ENCODE measurements around the gene PURB.
A peak's percentile ranks its signal among the peaks of the same experiment; 100 is the strongest.
"Not testable (repeated sequence)": the region's sequence is repeated elsewhere in the genome, so short reads cannot be mapped to it uniquely, and the experiment has no call there.

The PURB gene

DNA sequence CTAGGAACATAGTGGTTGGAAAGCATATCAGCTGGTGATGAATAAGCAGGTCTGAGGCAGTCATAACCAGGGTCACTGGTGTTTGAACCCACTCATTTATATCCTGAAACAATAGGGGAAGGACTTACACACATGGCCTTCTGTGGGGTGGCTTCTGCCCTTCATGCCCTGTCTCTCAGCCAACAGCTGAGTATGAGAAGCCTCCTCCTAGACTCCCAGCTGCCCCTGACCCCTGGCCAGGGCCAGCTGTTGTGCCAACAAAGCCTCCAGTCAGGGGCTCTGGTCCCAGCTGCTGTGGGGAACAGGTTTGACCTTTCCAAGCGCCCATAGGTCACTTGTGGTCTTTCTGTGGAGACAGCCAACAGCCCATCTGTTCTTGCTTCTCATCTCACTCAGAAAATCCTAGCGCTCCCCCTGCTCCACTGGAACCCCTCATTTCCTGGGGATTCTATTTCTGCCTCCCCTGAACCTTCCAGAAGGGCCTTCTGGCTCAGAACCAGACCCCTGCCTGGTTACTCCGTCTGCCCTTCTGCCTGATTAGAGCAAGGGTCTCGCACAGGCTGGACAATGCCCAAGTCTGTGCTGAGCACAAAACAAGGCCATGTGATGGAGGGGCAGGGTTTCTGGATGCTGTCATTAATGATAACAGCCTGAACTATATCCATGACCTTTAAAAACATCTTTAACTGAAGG lies 9.7 kb upstream of the PURB start:
- in situ Hi-C loops (cut with MboI; ENCODE audit: low pct_unique_long_range_greater_than_20kb, low sequenced_read_pairs), result no loop called here
- DNase-seq, result no peak

DNA sequence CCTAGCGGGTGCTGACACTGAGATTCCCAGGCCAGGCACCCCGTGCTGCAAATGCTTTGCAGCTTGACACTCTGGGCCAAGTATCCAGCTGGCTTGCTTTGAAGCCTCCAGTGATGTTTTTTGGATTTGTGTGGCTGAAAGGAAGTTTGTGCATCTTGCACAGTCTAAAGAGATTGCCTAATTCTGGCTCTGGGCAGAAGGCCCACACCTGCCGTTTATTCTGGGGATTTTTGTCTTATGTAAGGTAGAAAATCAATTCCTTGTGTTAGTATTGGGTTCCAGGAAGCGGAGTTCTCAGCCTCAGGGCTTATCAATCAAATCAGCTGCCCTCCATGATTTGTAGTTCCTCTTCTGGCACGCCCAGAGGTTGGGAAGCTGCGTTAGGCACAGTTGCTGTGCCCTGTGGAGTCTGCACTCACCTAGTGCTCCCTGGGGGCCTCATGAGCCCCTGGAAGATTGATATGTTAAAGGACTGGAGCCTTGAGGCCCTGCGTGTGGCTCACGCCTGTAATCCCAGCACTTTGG lies 8.4 kb upstream of the PURB start:
- DNase-seq, result peak; percentile 40
- in situ Hi-C loops (cut with MboI; ENCODE audit: low pct_unique_long_range_greater_than_20kb, low sequenced_read_pairs), result no loop called here

DNA sequence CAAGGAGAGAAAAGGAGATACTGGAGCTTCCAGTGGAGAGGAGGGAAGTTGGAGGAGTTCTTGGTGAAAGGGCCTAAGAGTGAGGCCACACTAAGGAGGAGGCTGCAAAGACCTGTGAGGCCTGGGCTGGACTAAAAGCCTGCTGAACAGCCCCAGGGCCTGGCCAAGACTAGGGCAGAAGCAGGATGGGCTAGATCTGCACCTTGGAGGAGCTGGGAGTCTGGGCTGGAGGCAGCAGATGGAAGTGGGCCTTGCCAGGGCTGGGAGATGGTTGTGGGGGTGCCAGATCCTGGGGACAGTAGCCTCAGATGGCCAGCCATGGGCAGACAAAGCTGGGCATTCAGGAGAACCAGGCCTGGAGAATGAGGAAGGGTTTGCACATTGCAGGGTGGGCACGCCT lies 6.5 kb upstream of the PURB start:
- in situ Hi-C loops (cut with MboI; ENCODE audit: low pct_unique_long_range_greater_than_20kb, low sequenced_read_pairs), result no loop called here
- DNase-seq, result no peak

DNA sequence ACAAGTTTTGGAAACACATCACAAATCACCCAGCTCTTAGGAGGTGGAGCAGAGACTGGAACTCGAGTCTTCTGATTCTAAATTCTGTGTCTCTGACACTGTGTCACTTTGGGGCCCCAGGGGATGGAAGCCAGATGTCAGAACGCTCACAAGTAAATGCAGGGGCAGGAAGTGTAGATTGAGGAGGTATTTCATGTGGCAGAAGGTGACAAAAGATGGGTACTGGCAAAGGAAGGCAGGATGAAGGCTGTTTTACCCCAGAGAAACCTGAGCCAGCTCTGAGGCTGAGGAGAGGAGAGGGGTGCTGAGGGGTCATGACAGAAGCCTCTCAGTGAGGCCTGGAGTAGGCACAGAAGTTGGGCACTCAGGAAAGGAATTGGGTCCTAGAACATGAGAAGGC lies 6.0 kb upstream of the PURB start:
- no peak for DNase-seq
- in situ Hi-C loops (cut with MboI; ENCODE audit: low pct_unique_long_range_greater_than_20kb, low sequenced_read_pairs), result no loop called here

DNA sequence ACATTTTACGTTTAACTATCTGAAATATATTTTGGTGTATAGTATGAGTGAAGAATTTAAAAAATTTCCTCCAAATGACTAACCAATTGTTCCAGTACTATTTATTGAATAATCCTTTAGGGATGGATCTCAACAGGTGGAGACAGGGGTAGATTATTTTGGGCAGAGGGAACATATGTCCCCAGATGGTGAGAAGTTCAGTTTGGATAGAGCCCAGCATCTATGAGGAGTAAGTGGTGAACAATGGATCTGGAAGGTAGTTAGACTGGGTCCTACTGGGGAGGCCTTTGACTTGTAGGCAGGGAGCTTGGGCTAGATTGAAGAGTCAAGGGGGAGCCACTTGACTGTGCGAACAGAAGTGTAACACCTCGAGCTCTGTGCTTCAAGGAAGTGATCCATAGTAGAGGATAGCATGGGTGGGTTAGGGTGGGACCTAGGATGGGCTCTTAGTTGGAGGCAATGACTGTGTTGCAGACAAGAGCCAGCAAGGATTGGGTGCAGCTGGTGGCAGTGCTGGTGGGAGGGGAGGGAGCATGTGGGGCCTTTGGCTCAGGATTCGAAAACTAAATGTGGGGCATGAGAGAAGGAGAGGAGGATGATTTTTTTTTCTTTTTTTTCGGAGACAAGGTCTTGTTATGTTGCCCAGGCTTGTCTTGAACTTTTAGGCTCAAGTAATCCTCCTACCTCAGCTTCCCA lies 3.9 kb upstream of the PURB start:
- DNase-seq, result no peak
- in situ Hi-C loops (cut with MboI; ENCODE audit: low pct_unique_long_range_greater_than_20kb, low sequenced_read_pairs), result no loop called here

DNA sequence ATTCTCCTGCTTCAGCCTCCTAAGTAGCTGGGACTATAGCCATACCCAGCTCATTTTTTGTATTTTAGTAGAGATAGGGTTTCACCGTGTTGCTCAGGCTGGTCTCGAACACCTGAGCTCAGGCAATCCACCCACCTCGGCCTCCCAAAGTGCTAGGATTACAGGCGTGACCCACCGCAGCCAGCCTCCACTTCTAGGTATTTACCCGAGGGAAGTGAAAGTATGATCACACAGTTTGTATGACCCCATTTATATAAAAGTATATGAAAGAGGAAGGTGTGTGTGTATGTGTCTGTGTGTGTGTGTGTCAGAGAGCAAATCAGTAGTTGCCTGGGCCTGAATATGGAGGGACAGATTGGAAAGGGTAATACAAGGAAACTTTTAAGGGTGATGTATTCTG lies 2.0 kb upstream of the PURB start:
- in situ Hi-C loops (cut with MboI; ENCODE audit: low pct_unique_long_range_greater_than_20kb, low sequenced_read_pairs), result no loop called here
- no peak for DNase-seq

DNA sequence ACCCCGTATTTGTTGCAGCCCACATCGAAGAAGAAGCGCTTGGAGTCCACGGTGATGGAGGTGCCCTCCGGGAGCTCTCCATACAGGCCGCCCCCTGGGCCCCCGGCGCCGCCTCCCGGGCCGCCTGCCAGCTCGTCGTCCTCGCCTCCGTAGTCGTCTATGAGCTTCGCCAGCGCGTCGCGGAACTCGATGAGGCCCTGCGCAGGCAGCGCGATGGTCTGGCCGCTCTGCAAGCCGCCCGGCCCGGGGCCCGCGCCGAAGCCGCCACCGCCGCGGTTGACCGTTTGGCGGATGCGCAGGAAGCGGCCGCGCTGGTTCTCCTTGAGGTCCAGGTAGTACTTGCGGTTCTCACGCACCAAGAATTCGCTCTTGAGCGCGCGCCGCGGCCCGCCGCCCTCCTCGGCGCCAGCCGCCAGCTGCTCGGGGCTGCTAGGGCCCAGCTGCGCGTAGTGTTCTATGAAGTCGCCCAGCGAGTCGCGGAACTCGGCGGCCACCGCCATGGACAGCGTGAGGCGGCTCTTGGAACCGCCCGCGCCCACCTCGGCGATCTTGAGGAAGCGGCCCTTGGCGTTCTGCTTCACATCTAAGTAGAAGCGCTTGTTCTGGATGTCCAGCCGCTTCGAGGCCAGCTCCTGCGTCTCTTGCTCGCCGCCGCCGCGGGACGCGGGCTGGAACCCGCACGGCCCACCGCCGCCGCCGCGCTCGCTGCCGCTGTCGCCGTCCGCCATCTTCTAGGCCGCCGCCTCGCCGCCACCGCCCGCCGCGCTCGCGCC lies 523 bp downstream of the PURB start:
- DNase-seq, result peak; percentile 54
- in situ Hi-C loops (cut with MboI; ENCODE audit: low pct_unique_long_range_greater_than_20kb, low sequenced_read_pairs), result no loop called here

DNA sequence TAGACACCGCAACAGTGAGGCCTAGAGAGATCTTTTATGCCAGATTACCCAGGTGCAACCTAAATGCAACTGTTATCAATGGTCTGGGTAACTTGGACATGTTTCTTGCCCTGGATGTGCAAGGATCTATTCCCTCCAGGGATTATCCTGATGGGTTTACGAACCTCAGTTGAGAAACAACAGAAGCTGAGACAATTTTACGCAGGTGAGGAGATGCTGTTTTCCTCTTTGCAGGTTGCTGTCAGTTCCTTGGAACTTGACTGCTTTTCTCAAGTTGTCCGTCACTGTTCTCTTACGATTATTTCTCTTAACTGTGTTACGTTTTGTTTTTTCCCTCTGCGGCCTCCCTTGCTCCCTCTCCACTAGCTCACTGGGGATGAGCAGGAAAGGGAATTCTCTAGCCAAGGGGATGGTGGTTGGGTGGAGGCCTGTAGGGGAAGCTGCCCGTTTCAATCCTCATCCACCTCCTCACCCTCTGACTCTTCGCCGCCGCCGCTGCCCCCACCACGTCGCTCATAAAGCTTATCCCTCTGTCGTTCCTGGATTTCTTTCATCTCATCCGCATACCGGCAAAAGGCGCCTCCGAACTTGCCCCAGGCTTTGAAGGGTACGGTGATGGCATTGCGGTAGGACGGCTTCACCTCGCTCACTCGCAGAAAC lies 1.2 kb downstream of the PURB start:
- DNase-seq, result no peak
- in situ Hi-C loops (cut with MboI; ENCODE audit: low pct_unique_long_range_greater_than_20kb, low sequenced_read_pairs), result no loop called here

DNA sequence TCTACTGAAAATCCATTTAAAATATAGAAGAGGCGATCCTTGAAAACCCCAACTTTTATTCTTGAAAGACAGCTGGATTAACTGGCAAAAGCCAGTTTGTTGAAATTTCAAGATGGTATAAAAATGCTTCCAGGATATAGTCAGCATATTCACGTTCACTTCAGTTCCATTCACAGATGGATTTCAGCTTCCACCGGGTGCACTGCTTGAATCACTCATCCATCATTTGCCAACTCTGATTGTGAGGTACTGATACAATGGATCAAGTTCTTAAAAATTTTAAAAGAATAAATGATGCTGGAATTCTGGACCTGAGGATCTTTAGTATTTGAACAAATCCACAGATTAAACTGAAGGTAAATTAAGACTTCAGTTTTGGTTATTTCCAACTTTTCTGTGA lies 2.4 kb downstream of the PURB start:
- in situ Hi-C loops (cut with MboI; ENCODE audit: low pct_unique_long_range_greater_than_20kb, low sequenced_read_pairs), result no loop called here
- DNase-seq, result no peak

DNA sequence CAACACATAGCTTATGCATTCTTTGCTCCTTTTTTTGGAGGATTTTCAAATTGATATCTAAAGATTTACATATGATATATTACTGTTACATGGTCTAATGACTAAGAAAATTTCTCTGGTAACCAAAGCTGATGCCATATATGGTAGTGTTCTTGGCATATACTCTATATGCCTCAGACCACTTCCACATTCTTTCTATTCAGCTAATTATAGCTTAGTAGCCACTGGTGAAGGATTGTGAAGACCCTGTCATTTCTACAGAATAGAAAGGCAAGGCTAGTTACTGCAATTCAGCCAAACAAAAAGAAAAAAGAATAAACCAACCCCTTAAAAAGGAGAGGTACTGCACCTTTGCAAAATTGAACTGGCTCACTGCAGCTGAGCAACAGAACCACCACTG lies 3.7 kb downstream of the PURB start:
- in situ Hi-C loops (cut with MboI; ENCODE audit: low pct_unique_long_range_greater_than_20kb, low sequenced_read_pairs), result no loop called here
- peak; percentile 56 for DNase-seq

DNA sequence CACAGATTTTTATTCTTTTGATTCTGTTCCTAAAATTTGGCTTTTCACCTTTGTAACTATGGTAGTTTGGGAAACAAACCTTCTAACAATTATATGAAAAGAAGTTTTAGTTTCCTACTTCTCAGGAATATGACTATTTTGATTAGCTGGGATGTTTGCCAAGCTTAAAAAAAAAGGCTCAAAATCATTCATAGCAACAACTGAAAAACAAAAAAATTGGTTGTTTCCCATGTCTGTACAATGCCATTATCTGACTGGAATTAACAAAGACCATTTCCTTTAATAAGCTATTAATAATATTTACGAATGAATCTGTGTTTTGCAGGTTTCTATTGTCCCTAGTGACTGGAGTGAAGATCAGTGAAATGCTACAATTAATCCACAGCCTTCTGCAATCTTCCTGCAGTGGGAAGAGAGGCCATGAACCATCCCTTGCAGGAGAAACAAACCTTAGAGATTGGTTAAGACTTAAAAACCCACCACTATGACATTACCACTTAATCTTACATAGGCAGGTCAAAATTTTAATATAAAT lies 4.2 kb downstream of the PURB start:
- in situ Hi-C loops (cut with MboI; ENCODE audit: low pct_unique_long_range_greater_than_20kb, low sequenced_read_pairs), result no loop called here
- no peak for DNase-seq

DNA sequence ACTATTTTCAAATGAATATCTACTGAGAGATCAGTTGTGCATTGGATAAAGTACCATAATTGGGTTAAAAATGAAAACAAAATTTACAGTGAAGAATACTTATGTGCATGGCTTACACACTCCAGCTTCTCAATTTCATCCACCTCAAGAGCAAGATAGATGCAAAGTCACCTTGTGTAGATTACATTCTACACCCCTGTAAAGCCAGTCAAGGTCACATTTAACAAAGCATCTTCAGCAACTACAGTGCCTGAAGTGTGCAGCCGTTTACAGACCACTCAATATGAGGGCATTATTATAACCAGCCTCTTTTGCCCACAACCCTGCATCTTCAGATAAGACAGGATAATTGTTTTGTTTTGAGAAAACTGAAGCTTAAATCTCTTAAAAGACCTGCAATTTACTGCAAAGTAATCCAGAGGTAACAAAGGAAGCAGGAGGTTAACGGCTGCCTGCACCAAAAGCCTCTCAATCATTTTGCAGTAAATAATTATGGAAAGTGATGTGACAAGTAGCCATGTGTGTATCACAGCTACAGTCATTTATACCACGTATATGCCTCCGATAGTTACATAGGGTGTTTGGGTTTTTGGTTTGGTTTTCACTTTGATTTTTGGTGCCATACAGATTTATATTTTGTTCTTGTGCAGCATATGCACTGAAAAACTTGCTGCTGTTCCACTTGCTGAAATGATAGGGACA lies 4.9 kb downstream of the PURB start:
- peak; percentile 23 for DNase-seq
- in situ Hi-C loops (cut with MboI; ENCODE audit: low pct_unique_long_range_greater_than_20kb, low sequenced_read_pairs), result no loop called here

DNA sequence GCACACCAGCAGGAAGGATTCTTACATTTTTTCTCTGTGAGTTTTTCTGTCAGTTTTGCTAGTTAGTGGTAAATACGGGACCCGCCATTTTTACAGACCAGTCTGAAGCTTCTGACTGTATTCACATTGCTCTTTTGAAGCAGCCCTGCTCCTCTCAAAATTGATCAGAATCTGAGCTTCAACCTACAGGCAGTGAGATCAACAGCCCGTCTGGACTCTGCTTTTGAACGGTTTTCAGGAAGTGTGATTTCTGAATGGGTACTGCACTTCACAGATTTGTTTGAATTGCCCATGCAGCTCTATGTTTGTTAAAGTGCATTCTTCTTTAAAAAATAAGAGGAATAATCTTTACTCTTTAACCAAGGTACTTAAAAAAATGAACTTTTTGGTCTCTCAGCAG lies 8.9 kb downstream of the PURB start:
- DNase-seq, result no peak
- in situ Hi-C loops (cut with MboI; ENCODE audit: low pct_unique_long_range_greater_than_20kb, low sequenced_read_pairs), result no loop called here

DNA sequence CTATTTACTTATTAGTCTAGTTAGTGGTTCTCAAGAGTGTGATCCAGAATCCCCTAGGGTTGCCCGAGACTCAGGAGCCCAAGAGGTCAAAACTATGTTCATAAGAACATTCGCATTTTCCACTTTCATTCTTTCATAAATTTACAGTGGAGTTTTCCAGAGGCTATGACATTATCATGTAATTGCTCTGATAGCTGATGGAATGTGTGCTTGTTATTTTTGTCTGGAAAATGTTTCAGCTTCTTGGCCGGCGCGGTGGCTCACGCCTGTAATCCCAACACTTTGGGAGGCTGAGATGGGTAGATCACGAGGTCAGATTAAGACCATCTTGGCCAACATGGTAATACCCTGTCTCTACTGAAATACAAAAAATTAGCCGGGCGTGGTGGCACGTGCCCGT lies 10.1 kb downstream of the PURB start:
- DNase-seq, result no peak
- in situ Hi-C loops (cut with MboI; ENCODE audit: low pct_unique_long_range_greater_than_20kb, low sequenced_read_pairs), result no loop called here

DNA sequence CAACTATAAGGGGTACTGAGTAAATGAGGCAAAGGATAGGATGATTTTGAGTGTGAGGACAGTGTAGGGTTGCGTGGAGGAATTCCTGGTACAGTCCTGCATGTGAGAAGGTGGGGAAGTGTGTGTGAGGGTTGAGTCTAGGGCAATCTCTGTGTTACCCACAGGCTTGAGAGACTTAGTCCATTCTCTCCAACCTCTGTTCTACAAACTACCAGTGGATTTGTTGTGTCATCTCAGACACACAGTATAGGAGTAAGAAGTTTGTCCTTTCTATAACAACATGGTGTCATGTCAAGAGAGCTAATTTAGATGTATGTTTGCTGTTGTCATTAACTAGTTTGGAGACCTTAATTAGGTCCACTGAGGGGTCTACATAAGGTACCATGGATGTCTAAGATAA lies 12.5 kb downstream of the PURB start:
- in situ Hi-C loops (cut with MboI; ENCODE audit: low pct_unique_long_range_greater_than_20kb, low sequenced_read_pairs), result no loop called here
- DNase-seq, result no peak

DNA sequence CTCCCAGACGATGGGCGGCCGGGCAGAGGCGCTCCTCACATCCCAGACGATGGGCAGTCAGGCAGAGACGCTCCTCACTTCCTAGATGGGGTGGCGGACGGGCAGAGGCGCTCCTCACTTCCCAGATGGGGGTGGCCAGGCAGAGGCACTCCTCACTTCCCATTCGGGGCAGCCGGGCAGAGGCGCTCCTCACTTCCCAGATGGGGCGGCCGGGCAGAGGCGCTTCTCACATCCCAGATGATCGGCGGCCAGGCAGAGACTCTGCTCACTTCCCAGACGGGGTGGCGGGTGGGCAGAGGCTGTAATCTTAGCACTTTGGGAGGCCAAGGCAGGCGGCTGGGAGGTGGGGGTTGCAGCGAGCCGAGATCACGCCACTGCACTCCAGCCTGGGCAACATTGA lies 13.4 kb downstream of the PURB start:
- in situ Hi-C loops (cut with MboI; ENCODE audit: low pct_unique_long_range_greater_than_20kb, low sequenced_read_pairs); DNase-seq: not testable (repeated sequence)

DNA sequence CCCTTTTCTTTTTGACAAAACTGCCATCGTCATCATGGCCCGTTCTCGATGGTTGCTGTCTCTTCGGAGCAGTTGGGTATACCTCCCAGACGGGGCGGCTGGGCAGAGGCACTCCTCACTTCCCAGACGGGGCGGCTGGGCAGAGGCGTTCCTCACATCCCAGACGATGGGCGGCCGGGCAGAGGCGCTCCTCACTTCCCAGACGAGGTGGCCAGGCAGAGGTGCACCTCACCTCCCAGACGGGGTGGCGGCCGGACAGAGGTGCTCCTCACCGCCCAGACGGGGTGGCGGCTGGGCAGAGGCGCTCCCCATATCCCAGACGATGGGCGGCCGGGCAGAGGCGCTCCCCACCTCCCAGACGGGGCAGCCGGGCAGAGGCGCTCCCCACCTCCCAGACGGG lies 14.6 kb downstream of the PURB start:
- DNase-seq; in situ Hi-C loops (cut with MboI; ENCODE audit: low pct_unique_long_range_greater_than_20kb, low sequenced_read_pairs): not testable (repeated sequence)

DNA sequence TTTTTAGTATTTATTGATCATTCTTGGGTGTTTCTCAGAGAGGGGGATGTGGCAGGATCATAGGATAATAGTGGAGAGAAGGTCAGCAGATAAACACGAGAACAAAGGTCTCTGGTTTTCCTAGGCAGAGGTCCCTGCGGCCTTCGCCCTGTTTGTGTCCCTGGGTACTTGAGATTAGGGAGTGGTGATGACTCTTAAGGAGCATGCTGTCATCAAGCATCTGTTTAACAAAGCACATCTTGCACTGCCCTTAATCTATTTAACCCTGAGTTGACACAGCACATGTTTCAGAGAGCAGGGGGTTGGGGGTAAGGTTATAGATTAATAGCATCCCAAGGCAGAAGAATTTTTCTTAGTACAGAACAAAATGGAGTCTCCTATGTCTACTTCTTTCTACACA lies 15.0 kb downstream of the PURB start:
- DNase-seq; in situ Hi-C loops (cut with MboI; ENCODE audit: low pct_unique_long_range_greater_than_20kb, low sequenced_read_pairs): not testable (repeated sequence)
